Stimulated activated CD8-positive, alpha-beta memory T cell treated with anti-CD3 and anti-CD28 coated beads, Interleukin-12 subunit alpha, Interleukin-12 subunit beta, amount 100 ng/mL, for 4 hours (primary cell): ENCODE measurements around the gene ZNF521.
"Not testable (repeated sequence)": the region's sequence is repeated elsewhere in the genome, so short reads cannot be mapped to it uniquely, and the experiment has no call there.

ENCODE experiments used
- DNase-seq: peaks from one replicate; pipeline ENCODE4 v3.0.0-alpha.2; 2020; ENCODE audit warnings: low read depth

Gene ZNF521

DNA sequence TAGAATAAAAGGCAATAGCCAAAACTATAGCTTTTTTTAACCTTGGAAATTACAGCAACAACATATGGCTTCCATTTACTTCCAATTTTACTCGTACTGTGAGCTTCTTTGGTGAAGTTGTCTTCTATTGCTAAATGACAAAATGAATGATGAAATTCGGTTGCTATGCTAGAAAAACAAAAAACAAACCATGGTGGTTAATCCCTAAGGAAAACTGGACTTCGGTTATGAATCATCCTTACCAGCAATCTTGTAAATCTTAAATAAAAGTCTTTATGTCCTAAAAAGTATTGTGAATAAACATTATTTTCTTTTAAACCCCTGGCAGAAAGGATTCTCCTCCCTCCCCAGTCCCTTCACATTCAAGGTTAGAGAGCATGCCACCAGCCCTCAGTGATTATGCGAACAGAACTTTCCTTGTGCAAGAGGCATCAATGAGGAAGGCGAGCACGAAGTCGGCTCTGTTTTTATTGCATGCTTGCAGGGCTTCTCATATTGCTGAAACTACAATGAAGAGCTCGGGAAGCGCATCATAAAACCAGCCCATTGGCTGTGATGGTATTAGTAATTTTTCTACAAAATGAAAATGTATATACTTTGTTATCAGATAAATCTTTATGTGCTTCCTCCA lies 62.9 kb downstream of the ZNF521 start:
- DNase-seq = no peak

DNA sequence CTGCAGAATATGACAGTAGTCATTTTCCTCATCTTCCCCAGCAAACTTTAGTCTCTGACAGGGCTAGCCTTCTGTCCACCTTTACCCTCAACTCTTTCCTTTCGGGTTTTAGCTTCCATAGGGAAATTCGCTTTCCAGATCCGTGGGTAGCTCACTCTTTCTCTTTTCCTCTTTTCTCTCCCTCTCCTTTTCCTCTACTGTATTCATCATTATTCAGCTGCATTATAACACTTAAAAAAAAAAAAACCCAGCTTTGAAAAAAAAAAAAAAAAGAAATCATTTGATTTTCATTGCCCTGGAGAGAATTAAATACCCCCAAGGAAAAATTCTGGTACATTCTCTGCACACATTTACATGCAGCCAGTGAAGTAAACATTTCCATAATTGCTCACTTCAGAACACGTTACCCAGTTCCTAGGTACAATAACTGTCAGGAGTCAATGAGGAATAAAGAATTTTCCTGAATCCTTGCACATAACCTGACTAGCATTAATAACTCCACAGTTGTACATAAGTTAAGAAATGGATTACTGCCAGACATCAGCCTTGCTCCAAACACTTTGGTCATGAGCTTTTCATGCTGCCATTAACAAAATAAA lies 63.5 kb downstream of the ZNF521 start:
- DNase-seq = no peak

DNA sequence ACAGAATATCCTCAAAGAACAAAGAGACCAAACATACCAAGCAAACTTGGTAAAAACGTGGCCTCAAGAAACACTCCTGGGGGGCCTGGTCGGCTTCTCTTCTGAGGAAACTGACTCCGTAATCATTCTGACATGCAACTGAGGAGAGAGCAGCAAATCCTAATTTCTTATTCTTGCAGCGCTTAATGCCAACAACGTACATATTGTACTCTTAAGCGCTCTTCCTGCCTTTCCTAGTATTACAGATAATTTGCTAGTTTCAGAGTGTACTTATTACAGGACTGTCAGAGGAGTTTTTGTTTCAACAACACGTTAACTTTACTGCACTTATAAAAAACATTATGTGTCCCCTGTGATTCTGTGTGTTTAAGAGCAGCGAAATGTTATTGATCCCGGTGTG lies 64.9 kb downstream of the ZNF521 start:
- no peak for DNase-seq

DNA sequence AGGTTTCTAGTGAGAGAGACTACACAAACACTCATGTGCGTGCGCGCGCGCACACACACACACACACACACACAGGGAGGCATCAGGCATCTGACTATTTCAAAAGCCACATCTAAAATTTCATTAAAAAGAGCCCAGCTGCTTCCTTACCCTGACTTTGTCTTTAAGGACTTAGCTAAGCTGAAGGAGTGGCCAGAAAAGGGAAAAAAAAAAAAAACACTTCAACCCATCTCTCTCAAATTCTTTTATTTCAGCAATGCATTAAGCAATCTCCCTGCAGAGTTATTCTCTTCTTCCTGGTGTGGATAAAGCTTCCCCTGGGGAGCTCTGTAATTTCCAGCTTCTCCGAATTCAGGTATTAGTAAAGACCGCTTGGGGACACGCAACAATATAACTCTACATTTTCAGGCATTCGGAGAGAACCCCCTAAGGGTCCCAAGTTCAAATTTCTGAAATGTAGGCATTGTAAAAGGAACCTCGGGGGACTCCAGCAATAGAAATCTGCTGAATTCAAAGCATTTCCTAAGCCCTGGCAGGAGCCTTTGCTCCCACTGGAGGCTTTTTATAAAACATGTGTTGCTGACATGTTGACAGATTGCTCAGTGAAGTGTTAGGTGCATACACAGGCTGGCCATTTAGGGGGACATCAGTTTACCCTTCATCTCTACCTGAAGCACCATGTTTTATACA lies 67.0 kb downstream of the ZNF521 start:
- DNase-seq = no peak

DNA sequence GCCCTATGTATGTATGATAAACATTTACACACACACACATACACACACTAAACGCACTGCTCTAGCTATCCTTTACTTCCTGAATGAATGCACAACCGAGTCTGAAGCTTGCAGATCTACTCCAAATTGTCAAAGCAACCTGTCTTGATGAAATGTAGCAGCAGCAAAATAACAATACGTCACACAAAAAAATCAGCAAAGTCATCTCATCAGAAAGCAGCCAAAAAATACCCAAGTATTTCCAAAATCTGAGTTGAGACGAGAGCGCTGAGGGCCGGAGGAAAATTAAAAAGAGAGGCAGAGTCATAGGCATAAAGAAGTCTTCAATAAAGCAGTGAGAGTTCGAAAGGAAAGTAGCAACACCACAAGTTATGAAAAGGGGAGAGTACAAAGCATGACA lies 67.7 kb downstream of the ZNF521 start:
- no peak for DNase-seq

DNA sequence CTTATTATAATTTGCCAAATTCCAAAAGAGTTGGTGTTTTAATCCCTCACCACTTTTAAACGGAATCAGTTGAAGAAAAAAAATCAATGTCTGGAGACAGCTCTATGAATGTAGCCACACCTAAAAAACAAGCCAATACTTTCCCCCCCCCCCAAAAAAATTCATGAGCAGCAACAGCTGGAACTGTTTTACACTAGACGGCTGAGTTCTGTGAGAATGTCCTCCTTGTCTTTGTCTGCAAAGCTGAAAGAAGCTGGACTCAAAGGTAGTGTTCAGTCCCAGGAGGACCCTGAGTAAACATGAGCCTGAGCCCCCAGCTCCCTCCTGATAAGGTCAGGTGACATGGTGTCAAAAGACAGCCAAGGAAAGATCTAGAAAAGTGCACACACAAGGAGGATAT lies 68.2 kb downstream of the ZNF521 start:
- DNase-seq = no peak

DNA sequence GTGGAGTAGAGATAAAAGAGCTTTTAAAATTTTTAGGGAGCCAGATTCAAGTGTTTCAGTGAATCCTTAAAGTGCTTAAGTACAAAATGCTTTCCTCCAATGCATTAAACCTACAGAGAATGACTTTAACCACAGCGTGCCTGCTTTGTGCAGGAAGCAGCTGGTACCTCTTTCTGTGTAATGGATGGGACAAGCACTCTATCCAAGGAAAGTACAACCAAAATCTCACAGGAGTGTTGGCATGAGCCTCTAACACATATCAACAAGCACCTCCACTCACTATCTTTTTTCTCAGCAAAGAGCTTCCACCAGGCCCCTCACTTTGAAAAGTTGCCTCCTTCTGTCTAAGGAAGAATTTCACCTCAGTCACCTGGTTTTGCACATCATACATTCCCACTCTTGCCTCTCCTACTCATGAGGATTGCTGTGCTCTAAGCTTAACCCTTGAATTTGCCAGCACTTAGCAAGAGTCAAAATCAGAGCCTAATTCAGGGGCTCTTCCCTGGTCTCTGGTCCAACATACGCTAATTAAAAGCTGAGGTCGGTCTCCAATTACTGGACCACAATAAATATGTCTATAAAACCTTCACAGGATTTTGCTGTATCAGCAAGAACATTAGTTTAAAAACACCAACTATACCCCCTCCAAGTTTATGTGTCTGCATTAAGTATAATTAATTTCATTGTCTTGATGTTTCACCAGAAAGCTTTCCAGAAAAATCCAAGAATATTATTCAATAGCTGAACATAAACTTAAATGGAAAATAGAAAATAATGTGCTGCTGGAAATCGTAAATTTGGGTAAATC lies 68.9 kb downstream of the ZNF521 start:
- no peak for DNase-seq

DNA sequence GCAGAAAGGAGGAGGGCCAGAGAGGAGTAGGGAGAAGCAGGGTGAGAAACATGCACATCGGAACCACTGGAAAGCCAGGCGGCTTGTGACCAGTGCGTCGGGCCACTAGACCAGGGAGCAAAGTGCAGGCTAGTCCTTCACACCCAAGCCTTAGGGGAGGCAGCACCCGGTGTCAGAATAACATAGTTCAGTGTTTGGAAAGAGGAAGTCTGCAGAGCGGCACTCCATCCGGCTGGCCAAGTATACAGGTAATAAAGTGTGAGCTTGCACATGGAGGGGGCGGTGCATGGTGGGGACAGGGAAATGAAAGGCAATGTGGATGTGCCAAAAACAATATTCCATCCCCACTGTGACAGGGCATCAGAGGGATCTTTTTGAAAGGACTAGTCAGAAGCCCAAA lies 69.7 kb downstream of the ZNF521 start:
- no peak for DNase-seq

DNA sequence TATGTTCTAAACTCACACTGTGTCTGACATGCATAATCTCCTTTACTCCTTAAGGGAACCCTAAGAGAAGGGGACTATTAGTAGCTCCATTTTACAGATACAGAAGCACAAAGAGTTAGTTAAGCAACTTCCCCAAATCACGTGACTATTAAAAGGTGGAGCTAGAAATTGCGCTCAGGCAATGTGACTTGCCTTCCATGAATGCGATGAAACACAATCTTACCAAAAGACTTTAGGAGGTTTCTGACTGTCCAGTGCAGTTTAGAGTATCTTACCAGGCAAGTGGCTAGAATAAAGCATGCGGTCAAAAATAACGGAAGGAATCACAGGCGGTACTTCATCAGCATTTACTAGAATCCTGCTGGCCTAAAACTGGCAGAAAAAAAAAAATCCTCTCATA lies 70.4 kb downstream of the ZNF521 start:
- DNase-seq = no peak

DNA sequence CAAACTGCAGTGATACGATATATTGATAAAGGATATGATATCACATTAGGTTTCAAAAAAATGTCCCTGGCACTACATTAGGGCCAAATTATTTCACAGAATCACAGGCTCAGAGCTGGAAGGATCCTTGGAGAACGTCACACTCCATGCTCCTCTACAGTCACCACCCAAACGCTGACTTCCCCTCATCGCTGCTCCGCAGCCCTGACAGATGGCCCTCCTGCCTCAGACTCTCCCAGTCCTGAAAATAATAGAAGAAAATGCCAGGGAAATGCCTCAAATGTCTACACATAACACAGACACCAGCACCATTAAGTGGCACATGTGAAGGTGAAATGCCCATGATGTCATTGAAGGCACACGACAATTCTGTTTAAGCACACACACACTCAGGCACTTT lies 72.0 kb downstream of the ZNF521 start:
- DNase-seq = no peak

DNA sequence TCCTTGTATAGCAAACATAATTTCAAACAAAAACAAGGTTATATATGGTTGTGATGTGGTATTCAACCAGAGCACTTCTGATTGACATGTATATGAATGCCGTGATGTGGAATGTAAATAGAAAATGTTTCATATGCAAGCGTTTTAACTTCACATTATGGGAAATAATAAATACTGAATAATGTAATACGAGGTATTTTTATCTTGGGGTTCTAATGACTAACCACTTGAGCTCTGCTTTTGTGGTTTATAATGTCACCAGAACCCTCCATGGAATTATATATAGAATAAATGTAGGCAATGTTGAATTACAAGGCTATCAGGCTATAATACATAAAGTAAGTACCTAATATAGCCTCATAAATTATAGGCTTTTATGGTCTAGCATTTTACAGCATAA lies 72.4 kb downstream of the ZNF521 start:
- DNase-seq = no peak

DNA sequence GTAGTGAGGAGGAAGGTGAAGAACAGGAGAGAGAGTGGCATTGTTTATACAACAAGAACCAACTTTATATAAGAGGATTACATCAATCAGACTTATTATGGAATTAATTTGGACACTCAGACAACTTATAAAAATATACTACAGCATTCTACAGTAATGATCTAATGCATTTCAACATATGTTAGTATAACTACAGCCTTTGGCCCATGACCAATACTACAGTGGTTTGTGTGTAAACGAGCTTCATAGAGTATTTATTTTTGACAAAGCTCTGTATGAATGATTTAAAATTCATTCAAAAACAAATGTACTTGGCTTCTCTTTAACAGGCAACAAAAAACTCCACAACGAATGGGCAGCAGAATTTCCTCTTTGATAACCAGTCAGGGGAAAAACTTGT lies 72.8 kb downstream of the ZNF521 start:
- no peak for DNase-seq

DNA sequence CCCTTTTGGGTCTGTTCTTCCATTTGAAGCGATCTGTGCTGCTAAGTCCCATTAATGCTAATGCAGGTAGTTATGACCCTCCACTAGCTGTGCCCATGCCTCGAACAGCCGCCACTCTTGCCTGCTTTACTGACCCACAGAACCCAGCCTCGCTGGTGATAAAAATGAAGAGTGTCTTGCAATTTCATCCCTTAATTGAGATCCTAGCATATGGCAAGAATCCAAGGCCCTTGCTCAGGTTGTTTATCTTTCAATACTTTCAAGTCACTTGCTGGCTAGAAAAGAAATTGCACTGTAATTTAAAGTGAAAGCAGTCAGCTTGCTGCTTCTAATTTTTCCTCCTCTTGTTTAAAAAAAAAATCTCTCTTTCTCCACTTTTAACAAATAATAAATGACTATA lies 73.6 kb downstream of the ZNF521 start:
- DNase-seq = no peak

DNA sequence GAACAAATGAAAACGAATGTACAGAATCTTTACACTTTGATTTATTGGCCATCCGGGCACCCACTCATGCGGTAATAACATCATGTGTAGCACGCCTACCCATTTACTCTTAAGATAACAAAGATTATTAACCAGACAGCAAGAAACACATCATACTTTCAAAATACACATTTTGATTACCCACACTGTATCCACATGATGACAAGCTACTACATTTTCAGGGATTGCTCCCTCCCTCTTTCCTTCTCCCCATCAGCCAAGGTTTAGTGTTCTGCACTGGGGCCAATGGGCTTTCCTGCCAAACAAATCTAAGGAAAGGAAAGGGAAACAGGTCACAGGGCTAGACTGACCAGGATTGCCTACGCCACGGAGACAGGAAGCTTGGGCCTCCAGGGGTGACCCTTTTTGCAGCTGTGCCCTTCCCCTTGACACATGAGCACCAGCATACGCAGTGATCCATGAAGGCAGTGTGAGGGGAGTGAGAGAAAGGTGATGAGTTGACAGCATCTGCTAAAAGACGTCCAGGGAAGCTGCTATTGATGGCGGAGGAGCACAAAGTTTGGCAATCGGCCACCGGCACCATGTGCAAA lies 76.5 kb downstream of the ZNF521 start:
- DNase-seq = no peak

DNA sequence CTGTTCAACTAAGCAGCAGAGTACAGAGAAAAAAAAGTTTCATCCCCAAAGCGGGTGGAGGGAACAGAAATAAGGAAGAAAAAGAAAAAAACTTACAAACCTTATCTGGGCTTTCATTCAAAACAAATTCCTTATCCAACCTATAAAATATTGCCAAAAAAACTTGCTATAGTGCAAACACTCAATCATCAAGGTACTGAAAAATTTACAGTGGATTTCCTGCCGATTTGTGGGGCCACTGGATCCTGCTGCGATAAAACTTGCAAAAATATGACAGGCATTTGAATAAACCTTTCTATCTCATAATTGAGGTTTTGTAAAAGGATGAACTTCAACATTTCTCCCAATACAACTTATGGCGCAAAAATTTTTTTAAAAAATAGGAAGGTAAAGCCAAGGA lies 77.0 kb downstream of the ZNF521 start:
- no peak for DNase-seq

DNA sequence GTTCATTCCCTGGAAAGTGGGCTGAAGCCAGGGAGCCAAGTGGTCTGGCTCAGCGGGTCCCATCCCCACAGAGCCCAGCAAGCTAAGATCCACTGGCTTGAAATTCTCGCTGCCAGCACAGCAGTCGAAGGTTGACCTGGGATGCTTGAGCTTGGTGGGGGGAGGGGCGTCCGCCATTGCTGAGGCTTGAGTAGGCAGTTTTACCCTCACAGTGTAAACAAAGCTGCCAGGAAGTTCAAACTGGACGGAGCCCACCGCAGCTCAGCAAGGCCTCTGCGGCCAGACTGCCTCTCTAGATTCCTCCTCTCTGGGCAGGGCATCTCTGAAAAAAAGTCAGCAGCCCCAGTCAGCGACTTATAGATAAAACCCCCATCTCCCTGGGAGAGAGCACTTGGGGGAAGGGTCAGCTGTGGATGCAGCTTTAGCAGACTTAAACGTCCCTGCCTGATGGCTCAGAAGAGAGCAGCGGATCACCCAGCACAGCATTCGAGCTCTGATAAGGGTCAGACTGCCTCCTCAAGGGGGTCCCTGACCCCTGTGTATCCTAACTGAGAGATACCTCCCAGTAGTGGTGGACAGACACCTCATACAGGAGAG lies 84.9 kb downstream of the ZNF521 start:
- DNase-seq = not testable (repeated sequence)

DNA sequence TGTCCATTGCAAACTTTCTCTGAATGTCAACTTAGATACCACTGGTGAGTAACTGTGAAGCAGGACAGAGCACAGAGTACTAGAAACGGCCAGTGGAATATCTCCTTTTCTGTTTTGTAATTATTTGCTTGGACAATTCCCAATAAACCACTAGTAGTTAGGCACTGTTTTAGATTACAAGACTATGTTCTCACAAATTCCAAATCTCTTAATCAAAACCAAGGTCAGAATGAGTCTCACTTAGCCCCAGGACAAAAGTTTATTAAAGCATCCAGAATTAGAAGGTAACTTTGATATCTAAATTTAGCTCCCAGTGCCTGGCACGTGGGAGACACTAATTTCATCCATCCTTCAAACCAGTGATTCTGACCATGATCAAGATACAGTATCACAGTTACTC lies 89.0 kb downstream of the ZNF521 start:
- no peak for DNase-seq

DNA sequence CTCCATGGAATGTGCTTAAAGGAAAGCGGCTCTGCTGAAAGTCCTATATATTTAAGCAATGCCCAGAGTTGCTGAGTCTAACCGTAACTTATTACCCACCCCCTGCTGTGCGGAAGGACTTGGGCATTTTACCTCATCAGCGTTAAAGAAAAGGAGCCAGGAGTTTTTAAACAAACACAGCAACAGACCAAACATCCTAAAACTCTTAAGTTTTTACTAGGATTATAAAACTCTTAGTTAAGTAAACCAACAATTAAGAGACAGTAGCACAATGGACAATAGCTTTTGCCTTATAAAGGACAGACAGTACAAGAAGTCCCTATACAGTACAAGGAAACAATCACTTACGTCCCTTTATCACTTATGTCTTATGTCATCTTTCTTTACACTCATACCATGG lies 90.2 kb downstream of the ZNF521 start:
- no peak for DNase-seq

DNA sequence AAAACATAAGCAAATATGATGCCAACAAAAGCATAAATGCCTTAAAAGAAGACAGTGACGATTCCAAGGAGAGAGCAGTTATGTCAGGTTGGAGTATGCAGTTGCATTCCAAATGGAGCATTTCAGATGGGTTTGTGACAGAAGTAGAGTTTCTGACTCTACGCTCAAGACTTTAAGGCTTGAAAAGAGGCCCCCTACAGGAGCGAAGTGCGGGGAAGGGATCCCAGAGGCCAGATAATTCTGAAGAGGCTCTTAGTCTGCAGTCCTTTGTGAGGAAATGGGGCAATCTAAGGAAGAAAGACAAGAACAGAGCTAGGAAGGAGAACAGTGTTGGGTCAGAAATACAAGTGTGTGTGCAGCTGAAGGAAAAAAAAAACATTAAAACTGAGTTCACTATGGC lies 95.5 kb downstream of the ZNF521 start:
- no peak for DNase-seq

DNA sequence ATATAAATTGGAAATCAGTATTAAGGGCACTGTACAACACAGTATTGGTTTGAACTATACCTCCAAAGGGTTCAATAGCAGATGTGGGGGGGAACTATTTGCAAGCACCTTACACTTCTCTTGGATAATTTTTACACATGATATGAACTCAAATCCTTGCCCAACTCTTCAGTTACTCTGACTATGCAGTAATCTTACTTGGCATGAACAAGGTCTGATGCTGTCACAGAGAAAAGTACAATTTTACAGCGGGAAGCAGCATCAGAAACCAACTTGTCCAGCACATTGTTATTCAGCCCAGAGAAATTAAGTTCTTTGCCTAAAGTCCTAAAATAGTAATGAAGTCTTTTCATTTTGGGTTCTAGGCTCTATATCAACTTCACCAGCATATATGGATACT lies 98.2 kb downstream of the ZNF521 start:
- no peak for DNase-seq

DNA sequence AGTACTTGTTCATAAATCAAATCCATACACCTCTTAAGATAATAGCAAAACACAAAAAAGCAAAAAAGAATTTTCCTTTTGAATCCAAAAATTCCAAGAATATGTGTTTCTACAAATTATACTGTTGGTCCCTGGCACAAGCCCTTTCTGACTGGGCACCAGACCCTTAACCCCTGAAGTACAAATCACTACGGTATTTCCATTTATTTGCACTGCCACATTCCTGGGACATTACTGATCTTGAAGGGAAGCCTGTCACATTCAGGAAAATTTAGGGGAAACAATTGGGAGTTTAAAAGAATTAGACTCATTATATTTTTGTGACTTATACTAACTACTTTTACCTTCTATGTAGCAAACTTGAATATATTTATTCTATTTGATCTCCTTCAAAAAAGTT lies 98.8 kb downstream of the ZNF521 start:
- no peak for DNase-seq

DNA sequence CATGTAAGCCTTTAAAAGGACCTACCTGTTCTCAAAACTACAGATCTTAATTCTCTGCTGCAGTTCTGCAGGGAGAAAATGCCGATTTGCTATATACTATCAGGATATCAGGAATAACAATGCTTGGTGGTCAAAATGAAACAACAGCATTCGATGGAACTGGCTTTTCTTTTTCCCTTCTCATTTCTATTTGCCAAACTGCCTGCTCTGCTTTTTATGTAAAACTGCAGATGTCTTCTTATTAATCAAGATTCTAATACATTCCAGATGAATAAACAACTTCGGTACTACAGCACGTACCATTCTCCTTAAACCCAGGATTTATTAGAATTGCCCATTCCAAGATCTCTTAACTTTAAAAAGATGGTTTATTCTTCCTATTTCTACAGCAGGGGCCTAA lies 100.9 kb downstream of the ZNF521 start:
- DNase-seq = no peak
